ENCODE results near the gene PDP2. TPM values are rescaled to one million over a fixed set of nuclear protein-coding genes. Genes with fewer than 3 reads are reported as not detected.

Gene PDP2
- total and polyA plus RNA-seq, 9 of the 15 experiments (the other 6 are each of a cell fraction or from before 2014, with no cell fraction given) = 2.5 to 24.3 (median 7.2) TPM

DNA sequence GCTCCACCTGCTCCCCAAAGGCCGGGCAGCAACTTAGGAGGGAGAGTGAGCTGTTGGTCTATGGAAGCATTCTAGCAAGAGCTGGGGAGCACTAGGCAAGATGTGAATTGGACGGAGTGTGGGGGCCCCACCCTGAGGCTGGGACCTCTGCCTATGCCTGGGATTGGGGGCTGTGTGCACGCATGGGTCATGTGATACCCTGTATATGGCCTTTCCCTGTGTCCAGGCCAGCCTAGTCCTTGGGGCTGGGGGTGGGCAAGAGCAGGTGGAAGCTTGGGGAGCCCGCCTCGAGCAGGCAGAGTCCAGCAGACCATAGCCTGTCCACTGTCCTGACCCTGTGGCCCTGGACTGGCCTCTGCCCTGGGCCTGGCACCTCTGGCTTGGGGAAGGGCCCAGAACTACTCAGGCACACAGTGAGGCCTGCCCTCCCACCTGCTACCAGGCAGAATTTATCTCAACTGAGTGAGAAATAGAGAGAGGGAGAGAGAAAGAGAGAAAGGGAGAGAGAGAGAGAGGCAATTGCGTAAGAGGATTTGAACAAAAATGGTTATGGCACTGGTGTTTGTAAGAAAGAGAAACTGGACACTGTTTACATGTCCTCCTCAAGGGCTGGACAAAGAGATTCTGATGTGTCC is 19.1 kb downstream of the PDP2 start (continued):
- TF ChIP-seq, protein P1, sequence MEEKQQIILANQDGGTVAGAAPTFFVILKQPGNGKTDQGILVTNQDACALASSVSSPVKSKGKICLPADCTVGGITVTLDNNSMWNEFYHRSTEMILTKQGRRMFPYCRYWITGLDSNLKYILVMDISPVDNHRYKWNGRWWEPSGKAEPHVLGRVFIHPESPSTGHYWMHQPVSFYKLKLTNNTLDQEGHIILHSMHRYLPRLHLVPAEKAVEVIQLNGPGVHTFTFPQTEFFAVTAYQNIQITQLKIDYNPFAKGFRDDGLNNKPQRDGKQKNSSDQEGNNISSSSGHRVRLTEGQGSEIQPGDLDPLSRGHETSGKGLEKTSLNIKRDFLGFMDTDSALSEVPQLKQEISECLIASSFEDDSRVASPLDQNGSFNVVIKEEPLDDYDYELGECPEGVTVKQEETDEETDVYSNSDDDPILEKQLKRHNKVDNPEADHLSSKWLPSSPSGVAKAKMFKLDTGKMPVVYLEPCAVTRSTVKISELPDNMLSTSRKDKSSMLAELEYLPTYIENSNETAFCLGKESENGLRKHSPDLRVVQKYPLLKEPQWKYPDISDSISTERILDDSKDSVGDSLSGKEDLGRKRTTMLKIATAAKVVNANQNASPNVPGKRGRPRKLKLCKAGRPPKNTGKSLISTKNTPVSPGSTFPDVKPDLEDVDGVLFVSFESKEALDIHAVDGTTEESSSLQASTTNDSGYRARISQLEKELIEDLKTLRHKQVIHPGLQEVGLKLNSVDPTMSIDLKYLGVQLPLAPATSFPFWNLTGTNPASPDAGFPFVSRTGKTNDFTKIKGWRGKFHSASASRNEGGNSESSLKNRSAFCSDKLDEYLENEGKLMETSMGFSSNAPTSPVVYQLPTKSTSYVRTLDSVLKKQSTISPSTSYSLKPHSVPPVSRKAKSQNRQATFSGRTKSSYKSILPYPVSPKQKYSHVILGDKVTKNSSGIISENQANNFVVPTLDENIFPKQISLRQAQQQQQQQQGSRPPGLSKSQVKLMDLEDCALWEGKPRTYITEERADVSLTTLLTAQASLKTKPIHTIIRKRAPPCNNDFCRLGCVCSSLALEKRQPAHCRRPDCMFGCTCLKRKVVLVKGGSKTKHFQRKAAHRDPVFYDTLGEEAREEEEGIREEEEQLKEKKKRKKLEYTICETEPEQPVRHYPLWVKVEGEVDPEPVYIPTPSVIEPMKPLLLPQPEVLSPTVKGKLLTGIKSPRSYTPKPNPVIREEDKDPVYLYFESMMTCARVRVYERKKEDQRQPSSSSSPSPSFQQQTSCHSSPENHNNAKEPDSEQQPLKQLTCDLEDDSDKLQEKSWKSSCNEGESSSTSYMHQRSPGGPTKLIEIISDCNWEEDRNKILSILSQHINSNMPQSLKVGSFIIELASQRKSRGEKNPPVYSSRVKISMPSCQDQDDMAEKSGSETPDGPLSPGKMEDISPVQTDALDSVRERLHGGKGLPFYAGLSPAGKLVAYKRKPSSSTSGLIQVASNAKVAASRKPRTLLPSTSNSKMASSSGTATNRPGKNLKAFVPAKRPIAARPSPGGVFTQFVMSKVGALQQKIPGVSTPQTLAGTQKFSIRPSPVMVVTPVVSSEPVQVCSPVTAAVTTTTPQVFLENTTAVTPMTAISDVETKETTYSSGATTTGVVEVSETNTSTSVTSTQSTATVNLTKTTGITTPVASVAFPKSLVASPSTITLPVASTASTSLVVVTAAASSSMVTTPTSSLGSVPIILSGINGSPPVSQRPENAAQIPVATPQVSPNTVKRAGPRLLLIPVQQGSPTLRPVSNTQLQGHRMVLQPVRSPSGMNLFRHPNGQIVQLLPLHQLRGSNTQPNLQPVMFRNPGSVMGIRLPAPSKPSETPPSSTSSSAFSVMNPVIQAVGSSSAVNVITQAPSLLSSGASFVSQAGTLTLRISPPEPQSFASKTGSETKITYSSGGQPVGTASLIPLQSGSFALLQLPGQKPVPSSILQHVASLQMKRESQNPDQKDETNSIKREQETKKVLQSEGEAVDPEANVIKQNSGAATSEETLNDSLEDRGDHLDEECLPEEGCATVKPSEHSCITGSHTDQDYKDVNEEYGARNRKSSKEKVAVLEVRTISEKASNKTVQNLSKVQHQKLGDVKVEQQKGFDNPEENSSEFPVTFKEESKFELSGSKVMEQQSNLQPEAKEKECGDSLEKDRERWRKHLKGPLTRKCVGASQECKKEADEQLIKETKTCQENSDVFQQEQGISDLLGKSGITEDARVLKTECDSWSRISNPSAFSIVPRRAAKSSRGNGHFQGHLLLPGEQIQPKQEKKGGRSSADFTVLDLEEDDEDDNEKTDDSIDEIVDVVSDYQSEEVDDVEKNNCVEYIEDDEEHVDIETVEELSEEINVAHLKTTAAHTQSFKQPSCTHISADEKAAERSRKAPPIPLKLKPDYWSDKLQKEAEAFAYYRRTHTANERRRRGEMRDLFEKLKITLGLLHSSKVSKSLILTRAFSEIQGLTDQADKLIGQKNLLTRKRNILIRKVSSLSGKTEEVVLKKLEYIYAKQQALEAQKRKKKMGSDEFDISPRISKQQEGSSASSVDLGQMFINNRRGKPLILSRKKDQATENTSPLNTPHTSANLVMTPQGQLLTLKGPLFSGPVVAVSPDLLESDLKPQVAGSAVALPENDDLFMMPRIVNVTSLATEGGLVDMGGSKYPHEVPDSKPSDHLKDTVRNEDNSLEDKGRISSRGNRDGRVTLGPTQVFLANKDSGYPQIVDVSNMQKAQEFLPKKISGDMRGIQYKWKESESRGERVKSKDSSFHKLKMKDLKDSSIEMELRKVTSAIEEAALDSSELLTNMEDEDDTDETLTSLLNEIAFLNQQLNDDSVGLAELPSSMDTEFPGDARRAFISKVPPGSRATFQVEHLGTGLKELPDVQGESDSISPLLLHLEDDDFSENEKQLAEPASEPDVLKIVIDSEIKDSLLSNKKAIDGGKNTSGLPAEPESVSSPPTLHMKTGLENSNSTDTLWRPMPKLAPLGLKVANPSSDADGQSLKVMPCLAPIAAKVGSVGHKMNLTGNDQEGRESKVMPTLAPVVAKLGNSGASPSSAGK (IDR thresholded peaks at IDR 0.05) = no peak; the same call in 1 of the 2 replicates
- TF ChIP-seq, protein P2, sequence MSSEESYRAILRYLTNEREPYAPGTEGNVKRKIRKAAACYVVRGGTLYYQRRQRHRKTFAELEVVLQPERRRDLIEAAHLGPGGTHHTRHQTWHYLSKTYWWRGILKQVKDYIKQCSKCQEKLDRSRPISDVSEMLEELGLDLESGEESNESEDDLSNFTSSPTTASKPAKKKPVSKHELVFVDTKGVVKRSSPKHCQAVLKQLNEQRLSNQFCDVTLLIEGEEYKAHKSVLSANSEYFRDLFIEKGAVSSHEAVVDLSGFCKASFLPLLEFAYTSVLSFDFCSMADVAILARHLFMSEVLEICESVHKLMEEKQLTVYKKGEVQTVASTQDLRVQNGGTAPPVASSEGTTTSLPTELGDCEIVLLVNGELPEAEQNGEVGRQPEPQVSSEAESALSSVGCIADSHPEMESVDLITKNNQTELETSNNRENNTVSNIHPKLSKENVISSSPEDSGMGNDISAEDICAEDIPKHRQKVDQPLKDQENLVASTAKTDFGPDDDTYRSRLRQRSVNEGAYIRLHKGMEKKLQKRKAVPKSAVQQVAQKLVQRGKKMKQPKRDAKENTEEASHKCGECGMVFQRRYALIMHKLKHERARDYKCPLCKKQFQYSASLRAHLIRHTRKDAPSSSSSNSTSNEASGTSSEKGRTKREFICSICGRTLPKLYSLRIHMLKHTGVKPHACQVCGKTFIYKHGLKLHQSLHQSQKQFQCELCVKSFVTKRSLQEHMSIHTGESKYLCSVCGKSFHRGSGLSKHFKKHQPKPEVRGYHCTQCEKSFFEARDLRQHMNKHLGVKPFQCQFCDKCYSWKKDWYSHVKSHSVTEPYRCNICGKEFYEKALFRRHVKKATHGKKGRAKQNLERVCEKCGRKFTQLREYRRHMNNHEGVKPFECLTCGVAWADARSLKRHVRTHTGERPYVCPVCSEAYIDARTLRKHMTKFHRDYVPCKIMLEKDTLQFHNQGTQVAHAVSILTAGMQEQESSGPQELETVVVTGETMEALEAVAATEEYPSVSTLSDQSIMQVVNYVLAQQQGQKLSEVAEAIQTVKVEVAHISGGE (CRISPR knock-in tag; IDR thresholded peaks at IDR 0.05) = no peak
- TF ChIP-seq STAG1 (CRISPR knock-in tag; IDR thresholded peaks at IDR 0.05; ENCODE audit: borderline replicate concordance) (no peak), ZNF76 (CRISPR knock-in tag; IDR thresholded peaks at IDR 0.05; ENCODE audit: borderline replicate concordance) (0 out of 2 replicates have a peak, but pooled peaks have one; percentile 40), ZNF668 (CRISPR knock-in tag; IDR thresholded peaks at IDR 0.05) (no peak), ARID1B (IDR thresholded peaks at IDR 0.05) (no peak), TAL1 (IDR thresholded peaks at IDR 0.05) (peak; percentile 14; the same call in 1 of the 2 replicates), FOXK2 (conservative IDR thresholded peaks at IDR 0.05 in 1 of 2, IDR thresholded peaks at IDR 0.05 in 1 of 2; ENCODE audit: low read depth in 2 of 2) (peak; percentile 87 to 90)
- TF ChIP-seq, protein P3, sequence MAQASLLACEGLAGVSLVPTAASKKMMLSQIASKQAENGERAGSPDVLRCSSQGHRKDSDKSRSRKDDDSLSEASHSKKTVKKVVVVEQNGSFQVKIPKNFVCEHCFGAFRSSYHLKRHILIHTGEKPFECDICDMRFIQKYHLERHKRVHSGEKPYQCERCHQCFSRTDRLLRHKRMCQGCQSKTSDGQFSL (CRISPR knock-in tag; IDR thresholded peaks at IDR 0.05) = no peak
- TF ChIP-seq, protein P3 (tag; IDR thresholded peaks at IDR 0.05) = peak in 1 of 2 experiments; percentile 73; a peak in 1 of 4 replicates

Data from K562 (cell line).